ENCODE measurements around the gene TNRC18.

The TNRC18 gene

GRCh38 chr7:5396999-5397663 lies 26.5 kb downstream of the TNRC18 start:
- peak; percentile 94 to 97 for DNase-seq

- DNase-seq, result peak; percentile 38 to 74
These were observed 27.1 kb downstream of the TNRC18 start for GRCh38 chr7:5396542-5396941.

- DNase-seq, result no peak
These were observed 28.4 kb downstream of the TNRC18 start for GRCh38 chr7:5395246-5395645.

- DNase-seq, result no peak
These were observed 29.1 kb downstream of the TNRC18 start for GRCh38 chr7:5394264-5395105.

GRCh38 chr7:5393748-5394147 lies 29.9 kb downstream of the TNRC18 start:
- no peak for DNase-seq

GRCh38 chr7:5393328-5393727 lies 30.3 kb downstream of the TNRC18 start:
- DNase-seq, result no peak

- DNase-seq, result no peak
These were observed 32.7 kb downstream of the TNRC18 start for GRCh38 chr7:5390918-5391317.

- no peak for DNase-seq
These were observed 34.7 kb downstream of the TNRC18 start for GRCh38 chr7:5388905-5389433.

- DNase-seq, result no peak
These were observed 35.2 kb downstream of the TNRC18 start for GRCh38 chr7:5388273-5388901.

GRCh38 chr7:5387711-5388245 lies 35.9 kb downstream of the TNRC18 start:
- no peak for DNase-seq

- no peak for DNase-seq
These were observed 39.0 kb downstream of the TNRC18 start for GRCh38 chr7:5384618-5385017.

- no peak for DNase-seq
These were observed 40.1 kb downstream of the TNRC18 start for GRCh38 chr7:5383314-5384098.

GRCh38 chr7:5382281-5382892 lies 41.2 kb downstream of the TNRC18 start:
- DNase-seq, result no peak

- DNase-seq, result no peak
These were observed 42.4 kb downstream of the TNRC18 start for GRCh38 chr7:5381071-5381772.

GRCh38 chr7:5380350-5381070 lies 43.1 kb downstream of the TNRC18 start:
- no peak for DNase-seq

GRCh38 chr7:5379546-5379945 lies 44.1 kb downstream of the TNRC18 start:
- DNase-seq, result no peak

GRCh38 chr7:5377816-5378215 lies 45.8 kb downstream of the TNRC18 start:
- no peak for DNase-seq

- no peak for DNase-seq
These were observed 46.4 kb downstream of the TNRC18 start for GRCh38 chr7:5377279-5377678.

GRCh38 chr7:5375925-5376324 lies 47.7 kb downstream of the TNRC18 start:
- DNase-seq, result no peak

- no peak for DNase-seq
These were observed 49.2 kb downstream of the TNRC18 start for GRCh38 chr7:5374464-5374863.

GRCh38 chr7:5373300-5373699 lies 50.3 kb downstream of the TNRC18 start:
- DNase-seq, result no peak

Measured in SW 1271 (cell line).